Prostate gland (tissue), 2 donors: Measurements from ENCODE around the gene C14orf132. TPM values are rescaled to one million over a fixed set of nuclear protein-coding genes. Genes with fewer than 3 reads are reported as not detected.
"Not testable (repeated sequence)": the region's sequence is repeated elsewhere in the genome, so short reads cannot be mapped to it uniquely, and the experiment has no call there.

Experiments used
- DNase-seq: peaks from one replicate; pipeline ENCODE4 v3.0.0-alpha.2; 2019; ENCODE audit warnings: low spot score
- H3K27ac ChIP-seq, 2 donors: fragments of 200-600 bp; sonication (generic); 2 replicates each; pipeline ENCODE4 v1.5.1; 2017 to 2019
- H3K27me3 ChIP-seq: fragments of 200-600 bp; sonication (generic); replicated peaks from 2 replicates; pipeline ENCODE4 v1.5.1; 2019; ENCODE audit not compliant: insufficient read depth
- H3K36me3 ChIP-seq, 2 donors: fragments of 200-600 bp; sonication (generic); 1 replicate in 1 of 2; 2 replicates in 1 of 2; pipeline versions ENCODE4 v1.5.1 to v1.8.1; 2017 to 2019
- H3K4me1 ChIP-seq: fragments of 200-600 bp; sonication (generic); replicated peaks from 2 replicates; pipeline ENCODE4 v1.5.1; 2019
- H3K4me3 ChIP-seq, 2 donors: fragments of 200-600 bp; sonication (generic); 2 replicates each; pipeline ENCODE4 v1.5.1; 2017 to 2019
- H3K9me3 ChIP-seq: fragments of 200-600 bp; sonication (generic); 2 replicates; pipeline ENCODE4 v1.5.1; 2017
- CTCF ChIP-seq, 4 experiments: fragments of 200-600 bp in 2 of 4; fragments of 450-650 bp in 2 of 4; sonication (generic) in 2 of 4; IDR thresholded peaks; 1 replicate in 3 of 4; 2 replicates in 1 of 4; pipeline ENCODE4 v1.5.1; 2016 to 2019; ENCODE audit warnings: antibody characterized with exemption in 4 of 4, mild to moderate bottlenecking in 2 of 4, moderate library complexity in 2 of 4
- POLR2A ChIP-seq: fragments of 450-650 bp; IDR thresholded peaks from one replicate; pipeline ENCODE4 v1.6.1; 2016; ENCODE audit warnings: antibody characterized with exemption, mild to moderate bottlenecking
- POLR2AphosphoS5 ChIP-seq: sonication (generic); formaldehyde crosslinking; IDR thresholded peaks from one replicate; pipeline ENCODE4 v1.6.1; 2017; ENCODE audit warnings: antibody characterized with exemption
- WGBS: methylation state at CpG from one replicate; pipeline ENCODE4 v1.1.5; 2018; 5-methylcytosine and 5-hydroxymethylcytosine counted together
- intact Hi-C: fragments of 100-400 bp; cut with DNase I; formaldehyde crosslinking; loops from one replicate; pipeline ENCODE4 v1.14.2; 2022
- total RNA-seq, 2 donors: library from RNA; depleted of rRNA; stranded (reverse); fragments of >200 nt; gene quantifications; one replicate each; pipeline ENCODE4 v1.1.0, GENCODE V29; 2016

The C14orf132 gene
- total RNA-seq, 2 donors from 2014 or later, result 6.6 to 7.8 TPM

- TF ChIP-seq CTCF (IDR thresholded peaks at IDR 0.05), result no peak
- no peak for TF ChIP-seq POLR2AphosphoS5
- no peak for TF ChIP-seq POLR2A
- H3K9me3 ChIP-seq, result no peaks in the 10 kb centered on the region
- no peak overlapping the region for H3K4me3 ChIP-seq
- 54% methylated on average over 5 of the region's 5 CpGs for WGBS
- H3K27ac ChIP-seq, result no peak overlapping the region
- peaks cover 4% of the 10 kb centered on the region for H3K27me3 ChIP-seq
- no peak for DNase-seq
- no peaks in the 10 kb centered on the region for H3K36me3 ChIP-seq
- no peaks in the 10 kb centered on the region for H3K4me1 ChIP-seq
- intact Hi-C loops, result no loop called here
Observed at GRCh38 chr14:96001866-96002497, 37.2 kb upstream of the C14orf132 start.

- Histone ChIP-seq H3K36me3 (no peaks in the 10 kb centered on the region), H3K4me3 (no peak overlapping the region), H3K27ac (no peak overlapping the region), H3K27me3 (peaks cover 4% of the 10 kb centered on the region), H3K4me1 (no peaks in the 10 kb centered on the region), H3K9me3 (no peaks in the 10 kb centered on the region)
- WGBS, result 85% methylated on average over 2 of the region's 2 CpGs
- TF ChIP-seq POLR2AphosphoS5, result no peak
- intact Hi-C loops, result no loop called here
- no peak for DNase-seq
Observed at GRCh38 chr14:96002498-96002884, 36.7 kb upstream of the C14orf132 start.

GRCh38 chr14:96011131-96011530 is 28.0 kb upstream of the C14orf132 start:
- intact Hi-C loops, result no loop called here
- Histone ChIP-seq H3K27ac (no peak overlapping the region), H3K27me3 (no peaks in the 10 kb centered on the region), H3K9me3 (no peaks in the 10 kb centered on the region), H3K4me1 (no peaks in the 10 kb centered on the region), H3K36me3 (no peaks in the 10 kb centered on the region), H3K4me3 (no peak overlapping the region)
- 80% methylated on average over 1 of the region's 1 CpG for WGBS
- no peak for TF ChIP-seq POLR2AphosphoS5
- no peak for DNase-seq

GRCh38 chr14:96011607-96012006 is 27.6 kb upstream of the C14orf132 start:
- no peaks in the 10 kb centered on the region for H3K36me3 ChIP-seq
- intact Hi-C loops, result no loop called here

GRCh38 chr14:96012757-96013156 is 26.4 kb upstream of the C14orf132 start:
- DNase-seq, H3K36me3 ChIP-seq, H3K4me1 ChIP-seq, H3K27me3 ChIP-seq, H3K9me3 ChIP-seq, H3K27ac ChIP-seq, intact Hi-C loops, H3K4me3 ChIP-seq: not testable (repeated sequence)
- TF ChIP-seq POLR2AphosphoS5, result peak; percentile 33
- WGBS, result 88% methylated on average over 1 of the region's 1 CpG

More at GRCh38 chr14:96011607-96012006, 27.6 kb upstream of the C14orf132 start:
- Histone ChIP-seq H3K4me3 (no peak overlapping the region), H3K27me3 (no peaks in the 10 kb centered on the region), H3K9me3 (no peaks in the 10 kb centered on the region), H3K27ac (no peak overlapping the region), H3K4me1 (no peaks in the 10 kb centered on the region)
- TF ChIP-seq POLR2AphosphoS5, result no peak
- DNase-seq, result no peak

GRCh38 chr14:96014176-96014575 is 25.0 kb upstream of the C14orf132 start:
- no peaks in the 10 kb centered on the region for H3K27me3 ChIP-seq
- H3K27ac ChIP-seq, result no peak overlapping the region
- WGBS, result 71% methylated on average over 3 of the region's 3 CpGs
- DNase-seq, result no peak
- TF ChIP-seq POLR2AphosphoS5, result no peak
- TF ChIP-seq POLR2A, result no peak
- TF ChIP-seq CTCF (IDR thresholded peaks at IDR 0.05), result no peak
- H3K36me3 ChIP-seq, result no peaks in the 10 kb centered on the region
- intact Hi-C loops, result no loop called here
- H3K4me1 ChIP-seq, result no peaks in the 10 kb centered on the region
- H3K9me3 ChIP-seq, result no peaks in the 10 kb centered on the region
- no peak overlapping the region for H3K4me3 ChIP-seq

GRCh38 chr14:96016501-96017160 is 22.5 kb upstream of the C14orf132 start:
- Histone ChIP-seq H3K27me3 (no peaks in the 10 kb centered on the region), H3K9me3 (no peaks in the 10 kb centered on the region), H3K36me3 (no peaks in the 10 kb centered on the region), H3K4me3 (no peak overlapping the region), H3K27ac (no peak overlapping the region), H3K4me1 (no peaks in the 10 kb centered on the region)
- WGBS, result 40% methylated on average over 7 of the region's 7 CpGs
- no peak for DNase-seq
- intact Hi-C loops, result no loop called here
- TF ChIP-seq POLR2A, result no peak
- no peak for TF ChIP-seq POLR2AphosphoS5
- no peak for TF ChIP-seq CTCF (IDR thresholded peaks at IDR 0.05)
